Caco-2 (cell line): ENCODE data around the gene MIEN1. TPM values are rescaled to one million over a fixed set of nuclear protein-coding genes. Genes with fewer than 3 reads are reported as not detected.
"Not testable (repeated sequence)": the region's sequence is repeated elsewhere in the genome, so short reads cannot be mapped to it uniquely, and the experiment has no call there.

ENCODE experiments used
- BruUV-seq: library from RNA; stranded (reverse); fragments of 400-500 nt; replicated peaks from 2 replicates; lab custom pipeline; 2021; lab: Mats Ljungman, UMichigan
- CTCF ChIA-PET: fragments of 300-600 bp; sonication (Branson Sonifier 250); formaldehyde crosslinking; loops from one replicate; lab custom pipeline; 2022; ENCODE audit warnings: antibody characterized with exemption; lab: Charles Lee
- POLR2A ChIA-PET: fragments of 300-600 bp; sonication (Branson Sonifier 250); formaldehyde crosslinking; loops from one replicate; lab custom pipeline; 2022; ENCODE audit warnings: antibody characterized with exemption; lab: Charles Lee
- DNase-seq, 2 experiments: peaks; one replicate each; pipeline versions ENCODE4 v3.0.0 to v3.0.0-alpha.2; 2020 to 2022
- H3K27me3 ChIP-seq: replicated peaks from 2 replicates; pipeline ENCODE4 v1.6.0; 2011; ENCODE audit warnings: low read length; ENCODE audit not compliant: control insufficient read depth, insufficient read depth
- H3K36me3 ChIP-seq: 2 replicates; pipeline ENCODE4 v1.5.1; 2011; ENCODE audit warnings: low read length; ENCODE audit not compliant: control insufficient read depth, insufficient read depth
- H3K4me1 ChIP-seq: fragments of 250-450 bp; sonication (Bioruptor Pico); 2 replicates; pipeline ENCODE4 v1.5.1; 2020; ENCODE audit warnings: mild to moderate bottlenecking
- H3K4me3 ChIP-seq: 2 replicates; pipeline ENCODE4 v1.5.1; 2011; ENCODE audit warnings: low read depth, mild to moderate bottlenecking, control low read depth, low read length
- H3K9me3 ChIP-seq: fragments of 250-450 bp; sonication (Bioruptor Pico); 2 replicates; pipeline ENCODE4 v1.5.1; 2020; ENCODE audit warnings: mild to moderate bottlenecking, moderate library complexity
- H3K27ac Mint-ChIP-seq: one replicate; pipeline ENCODE4 v1.8.0; 2022; ENCODE audit warnings: mixed read lengths; ENCODE audit not compliant: unreplicated experiment
- H3K27me3 Mint-ChIP-seq: one replicate; pipeline ENCODE4 v1.8.0; 2022; ENCODE audit warnings: mixed read lengths; ENCODE audit not compliant: insufficient read depth, unreplicated experiment
- H3K36me3 Mint-ChIP-seq: one replicate; pipeline ENCODE4 v1.8.0; 2022; ENCODE audit warnings: mild to moderate bottlenecking, mixed read lengths; ENCODE audit not compliant: insufficient read depth, unreplicated experiment
- H3K4me1 Mint-ChIP-seq: one replicate; pipeline ENCODE4 v1.8.0; 2022; ENCODE audit warnings: low read depth, mixed read lengths; ENCODE audit not compliant: unreplicated experiment
- H3K4me3 Mint-ChIP-seq: one replicate; pipeline ENCODE4 v1.8.0; 2022; ENCODE audit warnings: mild to moderate bottlenecking, moderate library complexity, mixed read lengths; ENCODE audit not compliant: unreplicated experiment
- H3K9me3 Mint-ChIP-seq: one replicate; pipeline ENCODE4 v1.8.0; 2022; ENCODE audit warnings: mixed read lengths; ENCODE audit not compliant: unreplicated experiment
- intact Hi-C: fragments of 100-400 bp; cut with micrococcal nuclease; formaldehyde crosslinking; loops from one replicate; pipeline ENCODE4 v1.10.0; 2022; ENCODE audit not compliant: unreplicated experiment
- total RNA-seq: library from RNA; stranded (reverse); gene quantifications from 2 replicates; pipeline ENCODE4 v1.2.3, GENCODE V29; 2022
- TF ChIP-seq, protein P1 (sequence below), 2 experiments: fragments of 200-600 bp in 1 of 2; IDR thresholded peaks; 1 replicate in 1 of 2; 2 replicates in 1 of 2; pipeline versions ENCODE4 v1.5.1 to v1.8.0; 2011 to 2022; ENCODE audit warnings: antibody characterized with exemption in 1 of 2, control low read depth in 1 of 2, inconsistent platforms in 1 of 2, low read depth in 1 of 2, low read length in 1 of 2, mild to moderate bottlenecking in 1 of 2, moderate library complexity in 1 of 2; ENCODE audit not compliant: insufficient read depth in 1 of 2, severe bottlenecking in 1 of 2, unreplicated experiment in 1 of 2

The MIEN1 gene
- total RNA-seq, 1 experiment from 2014 or later, result 42.9 TPM

DNA sequence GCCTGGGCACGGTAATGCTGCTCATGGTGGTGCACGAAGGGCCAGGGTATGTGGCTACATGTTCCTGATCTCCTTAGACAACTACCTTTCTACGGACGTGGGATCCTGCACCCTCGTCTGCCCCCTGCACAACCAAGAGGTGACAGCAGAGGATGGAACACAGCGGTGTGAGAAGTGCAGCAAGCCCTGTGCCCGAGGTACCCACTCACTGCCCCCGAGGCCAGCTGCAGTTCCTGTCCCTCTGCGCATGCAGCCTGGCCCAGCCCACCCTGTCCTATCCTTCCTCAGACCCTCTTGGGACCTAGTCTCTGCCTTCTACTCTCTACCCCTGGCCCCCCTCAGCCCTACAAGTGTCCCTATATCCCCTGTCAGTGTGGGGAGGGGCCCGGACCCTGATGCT, 18.5 kb downstream of the MIEN1 start:
- H3K4me1 ChIP-seq, result no peaks in the 10 kb centered on the region
- Mint-ChIP-seq H3K9me3 (no peaks in the 10 kb centered on the region), H3K4me3 (no peak overlapping the region), H3K27ac (no peak overlapping the region), H3K4me1 (no peaks in the 10 kb centered on the region), H3K36me3 (peaks cover 73% of the 10 kb centered on the region), H3K27me3 (no peaks in the 10 kb centered on the region)
- H3K9me3 ChIP-seq, result no peaks in the 10 kb centered on the region
- H3K4me3 ChIP-seq, result no peak overlapping the region
- TF ChIP-seq, protein P1, sequence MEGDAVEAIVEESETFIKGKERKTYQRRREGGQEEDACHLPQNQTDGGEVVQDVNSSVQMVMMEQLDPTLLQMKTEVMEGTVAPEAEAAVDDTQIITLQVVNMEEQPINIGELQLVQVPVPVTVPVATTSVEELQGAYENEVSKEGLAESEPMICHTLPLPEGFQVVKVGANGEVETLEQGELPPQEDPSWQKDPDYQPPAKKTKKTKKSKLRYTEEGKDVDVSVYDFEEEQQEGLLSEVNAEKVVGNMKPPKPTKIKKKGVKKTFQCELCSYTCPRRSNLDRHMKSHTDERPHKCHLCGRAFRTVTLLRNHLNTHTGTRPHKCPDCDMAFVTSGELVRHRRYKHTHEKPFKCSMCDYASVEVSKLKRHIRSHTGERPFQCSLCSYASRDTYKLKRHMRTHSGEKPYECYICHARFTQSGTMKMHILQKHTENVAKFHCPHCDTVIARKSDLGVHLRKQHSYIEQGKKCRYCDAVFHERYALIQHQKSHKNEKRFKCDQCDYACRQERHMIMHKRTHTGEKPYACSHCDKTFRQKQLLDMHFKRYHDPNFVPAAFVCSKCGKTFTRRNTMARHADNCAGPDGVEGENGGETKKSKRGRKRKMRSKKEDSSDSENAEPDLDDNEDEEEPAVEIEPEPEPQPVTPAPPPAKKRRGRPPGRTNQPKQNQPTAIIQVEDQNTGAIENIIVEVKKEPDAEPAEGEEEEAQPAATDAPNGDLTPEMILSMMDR (IDR thresholded peaks at IDR 0.05; ENCODE audit: insufficient read depth in 1 of 2, low read depth in 1 of 2, low read length in 1 of 2, severe bottlenecking in 1 of 2, unreplicated experiment in 1 of 2), result no peak
- POLR2A ChIA-PET, result no interaction called here
- no peaks in the 10 kb centered on the region for H3K27me3 ChIP-seq
- CTCF ChIA-PET, result no interaction called here
- intact Hi-C loops, result no loop called here
- H3K36me3 ChIP-seq, result peaks cover 8% of the 10 kb centered on the region
- BruUV-seq, result no TSS peak
- DNase-seq, result no peak

DNA sequence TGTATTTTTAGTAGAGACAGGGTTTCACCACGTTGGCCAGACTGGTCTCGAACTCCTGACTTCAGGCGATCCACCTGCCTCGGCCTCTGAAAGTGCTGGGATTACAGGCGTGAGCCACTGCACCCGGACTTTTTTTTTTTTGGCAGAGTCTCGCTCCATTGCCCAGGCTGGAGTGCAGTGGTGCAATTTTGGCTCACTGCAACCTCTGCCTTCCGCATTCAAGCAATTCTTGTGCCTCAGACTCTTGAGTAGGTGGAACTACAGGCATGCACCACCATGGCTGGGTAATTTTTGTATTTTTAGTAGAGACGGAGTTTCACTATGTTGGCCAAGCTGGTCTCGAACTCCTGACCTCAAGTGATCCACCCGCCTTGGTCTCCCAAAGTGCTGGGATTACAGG, 19.3 kb downstream of the MIEN1 start:
- POLR2A ChIA-PET, intact Hi-C loops, H3K4me3 ChIP-seq, H3K9me3 ChIP-seq, H3K4me1 ChIP-seq, H3K27ac Mint-ChIP-seq, H3K27me3 Mint-ChIP-seq, H3K4me1 Mint-ChIP-seq, BruUV-seq, H3K27me3 ChIP-seq, H3K4me3 Mint-ChIP-seq, H3K36me3 ChIP-seq, H3K9me3 Mint-ChIP-seq, DNase-seq: not testable (repeated sequence)
- peaks cover 65% of the 10 kb centered on the region for H3K36me3 Mint-ChIP-seq
- CTCF ChIA-PET, result interaction anchor here (0.5 kb wide), 1 partner anchor 54 kb away, joined by 5 read pairs; no protein-coding TSS in a partner anchor

DNA sequence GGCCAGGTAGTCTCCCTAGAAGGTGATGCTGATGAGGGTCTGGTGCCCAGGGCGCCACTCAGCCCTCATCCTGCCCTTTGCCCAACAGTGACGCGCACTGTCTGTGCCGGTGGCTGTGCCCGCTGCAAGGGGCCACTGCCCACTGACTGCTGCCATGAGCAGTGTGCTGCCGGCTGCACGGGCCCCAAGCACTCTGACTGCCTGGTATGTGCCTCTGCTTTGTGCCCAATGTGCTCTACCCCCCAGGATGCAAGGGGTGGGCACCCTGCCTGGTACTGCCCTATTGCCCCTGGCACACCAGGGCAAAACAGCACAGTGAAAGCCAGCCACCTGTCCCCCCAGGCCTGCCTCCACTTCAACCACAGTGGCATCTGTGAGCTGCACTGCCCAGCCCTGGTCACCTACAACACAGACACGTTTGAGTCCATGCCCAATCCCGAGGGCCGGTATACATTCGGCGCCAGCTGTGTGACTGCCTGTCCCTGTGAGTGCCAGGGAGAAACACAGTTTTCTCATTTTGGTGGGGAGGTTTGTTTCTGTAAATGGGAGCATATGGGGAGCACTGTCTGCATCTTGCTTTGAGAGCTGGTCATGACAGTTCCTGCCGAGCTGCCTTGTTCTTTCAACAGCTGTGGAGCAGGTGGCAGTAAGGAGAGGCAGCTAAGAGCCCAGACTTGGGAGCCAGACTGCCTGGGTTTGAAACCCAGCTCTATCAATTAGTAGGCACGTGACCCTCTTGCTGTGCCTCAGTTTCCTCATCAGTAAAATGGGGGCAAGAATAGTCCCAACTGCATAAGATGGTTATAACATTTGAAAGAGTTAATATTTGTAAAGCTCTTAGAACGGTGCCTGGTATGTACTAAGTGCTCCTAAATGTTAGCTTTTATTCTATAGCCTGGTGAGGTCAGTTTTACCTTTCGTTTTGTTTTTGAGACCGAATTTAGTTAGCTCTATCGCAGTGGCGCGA, 20.1 kb downstream of the MIEN1 start:
- Histone ChIP-seq H3K36me3 (peaks cover 7% of the 10 kb centered on the region), H3K4me3 (no peak overlapping the region), H3K4me1 (peaks cover 5% of the 10 kb centered on the region), H3K27me3 (no peaks in the 10 kb centered on the region), H3K9me3 (no peaks in the 10 kb centered on the region)
- intact Hi-C loops, result no loop called here
- CTCF ChIA-PET, result interaction anchor here (0.5 kb wide), 1 partner anchor 54 kb away, joined by 5 read pairs; no protein-coding TSS in a partner anchor
- no peak overlapping the region for H3K27ac Mint-ChIP-seq
- H3K27me3 Mint-ChIP-seq, result no peaks in the 10 kb centered on the region
- H3K36me3 Mint-ChIP-seq, result peaks cover 58% of the 10 kb centered on the region
- no peaks in the 10 kb centered on the region for H3K4me1 Mint-ChIP-seq
- no peak for DNase-seq
- no peaks in the 10 kb centered on the region for H3K9me3 Mint-ChIP-seq
- POLR2A ChIA-PET, result no interaction called here
- no peak overlapping the region for H3K4me3 Mint-ChIP-seq
- no TSS peak for BruUV-seq
- TF ChIP-seq, protein P1 (IDR thresholded peaks at IDR 0.05; ENCODE audit: insufficient read depth in 1 of 2, low read depth in 1 of 2, low read length in 1 of 2, severe bottlenecking in 1 of 2, unreplicated experiment in 1 of 2), result no peak
